Naive thymus-derived CD8-positive, alpha-beta T cell (primary cell): ENCODE results near the gene BLTP3A. TPM values are rescaled to one million over a fixed set of nuclear protein-coding genes. Genes with fewer than 3 reads are reported as not detected.
"Not testable (repeated sequence)": the region's sequence is repeated elsewhere in the genome, so short reads cannot be mapped to it uniquely, and the experiment has no call there.

Source experiments
- ATAC-seq, 2 donors: fragments of 150-1000 bp; cut with Tn5 transposase in 1 of 2; sonication (Bioruptor Pico), chemical (Tn5 transposase) in 1 of 2; 1 replicate in 1 of 2; 2 replicates in 1 of 2; pipeline ENCODE4 v1.10.0; 2021; ENCODE audit warnings: mild to moderate bottlenecking in 2 of 2, moderate library complexity in 2 of 2
- POLR2A ChIA-PET: fragments of 350-600 bp; sonication (Branson Sonifier 250); formaldehyde crosslinking; loops from one replicate; lab custom pipeline; 2021; ENCODE audit warnings: antibody characterized with exemption; lab: Charles Lee
- DNase-seq, 10 donors: peaks; one replicate each; pipeline versions ENCODE4 v3.0.0 to v3.0.0-alpha.2; 2020 to 2022
- H3K27ac Mint-ChIP-seq, 10 donors: one replicate each; pipeline ENCODE4 v1.8.0; 2020 to 2022; ENCODE audit warnings: mild to moderate bottlenecking in 10 of 10, mixed read lengths in 10 of 10, moderate library complexity in 4 of 10, inconsistent platforms in 1 of 10
- H3K27me3 Mint-ChIP-seq, 5 donors: one replicate each; pipeline ENCODE4 v1.8.0; 2021 to 2022; ENCODE audit warnings: mixed read lengths in 5 of 5
- H3K36me3 Mint-ChIP-seq, 3 donors: one replicate each; pipeline ENCODE4 v1.8.0; 2020 to 2022; ENCODE audit warnings: mixed read lengths in 3 of 3, mild to moderate bottlenecking in 2 of 3, inconsistent platforms in 1 of 3
- H3K4me1 Mint-ChIP-seq, 4 donors: one replicate each; pipeline ENCODE4 v1.8.0; 2021 to 2022; ENCODE audit warnings: mixed read lengths in 4 of 4
- H3K4me3 Mint-ChIP-seq, 10 donors: one replicate each; pipeline ENCODE4 v1.8.0; 2020 to 2022; ENCODE audit warnings: mild to moderate bottlenecking in 10 of 10, mixed read lengths in 10 of 10, moderate library complexity in 6 of 10, inconsistent platforms in 1 of 10
- H3K9me3 Mint-ChIP-seq, 9 donors: one replicate each; pipeline ENCODE4 v1.8.0; 2020 to 2022; ENCODE audit warnings: mixed read lengths in 9 of 9, mild to moderate bottlenecking in 3 of 9, inconsistent platforms in 1 of 9, moderate library complexity in 1 of 9
- polyA plus RNA-seq, 3 donors: library from polyadenylated mRNA; unstranded; fragments of 300-500 nt; fragmentation: Illumina TruSeq; gene quantifications; one replicate each; pipeline ENCODE4 v1.2.3, GENCODE V29; 2021
- total RNA-seq, 8 experiments: library from RNA in 2 of 8; stranded (reverse) in 2 of 8; gene quantifications; one replicate each; pipeline ENCODE4 v1.2.3 and lab custom pipeline; 2021 to 2026

Gene BLTP3A, protein sequence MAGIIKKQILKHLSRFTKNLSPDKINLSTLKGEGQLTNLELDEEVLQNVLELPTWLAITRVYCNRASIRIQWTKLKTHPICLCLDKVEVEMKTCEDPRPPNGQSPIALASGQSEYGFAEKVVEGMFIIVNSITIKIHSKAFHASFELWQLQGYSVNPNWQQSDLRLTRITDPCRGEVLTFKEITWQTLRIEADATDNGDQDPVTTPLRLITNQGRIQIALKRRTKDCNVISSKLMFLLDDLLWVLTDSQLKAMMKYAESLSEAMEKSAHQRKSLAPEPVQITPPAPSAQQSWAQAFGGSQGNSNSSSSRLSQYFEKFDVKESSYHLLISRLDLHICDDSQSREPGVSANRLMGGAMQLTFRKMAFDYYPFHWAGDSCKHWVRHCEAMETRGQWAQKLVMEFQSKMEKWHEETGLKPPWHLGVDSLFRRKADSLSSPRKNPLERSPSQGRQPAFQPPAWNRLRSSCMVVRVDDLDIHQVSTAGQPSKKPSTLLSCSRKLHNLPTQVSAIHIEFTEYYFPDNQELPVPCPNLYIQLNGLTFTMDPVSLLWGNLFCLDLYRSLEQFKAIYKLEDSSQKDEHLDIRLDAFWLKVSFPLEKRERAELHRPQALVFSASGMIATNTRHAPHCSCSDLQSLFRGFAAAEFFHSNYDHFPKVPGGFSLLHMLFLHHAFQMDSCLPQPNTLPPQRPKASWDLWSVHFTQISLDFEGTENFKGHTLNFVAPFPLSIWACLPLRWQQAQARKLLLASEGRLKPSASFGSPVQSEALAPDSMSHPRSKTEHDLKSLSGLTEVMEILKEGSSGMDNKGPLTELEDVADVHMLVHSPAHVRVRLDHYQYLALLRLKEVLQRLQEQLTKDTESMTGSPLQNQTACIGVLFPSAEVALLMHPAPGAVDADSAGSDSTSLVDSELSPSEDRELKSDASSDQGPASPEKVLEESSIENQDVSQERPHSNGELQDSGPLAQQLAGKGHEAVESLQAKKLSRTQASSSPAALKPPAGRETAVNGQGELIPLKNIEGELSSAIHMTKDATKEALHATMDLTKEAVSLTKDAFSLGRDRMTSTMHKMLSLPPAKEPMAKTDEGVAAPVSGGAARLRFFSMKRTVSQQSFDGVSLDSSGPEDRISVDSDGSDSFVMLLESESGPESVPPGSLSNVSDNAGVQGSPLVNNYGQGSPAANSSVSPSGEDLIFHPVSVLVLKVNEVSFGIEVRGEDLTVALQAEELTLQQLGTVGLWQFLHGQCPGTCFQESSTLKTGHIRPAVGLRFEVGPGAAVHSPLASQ (N-terminal part only)
- total RNA-seq (10 to 100 TPM; 11.1 to 11.2 TPM), polyA plus RNA-seq (1 to 10 TPM; 1.4 to 1.5 (median 1.4) TPM), total RNA-seq (lab: John Stamatoyannopoulos, UW) (42.4 to 73.2 (median 50.5) reads per million in 6 experiments)

DNA sequence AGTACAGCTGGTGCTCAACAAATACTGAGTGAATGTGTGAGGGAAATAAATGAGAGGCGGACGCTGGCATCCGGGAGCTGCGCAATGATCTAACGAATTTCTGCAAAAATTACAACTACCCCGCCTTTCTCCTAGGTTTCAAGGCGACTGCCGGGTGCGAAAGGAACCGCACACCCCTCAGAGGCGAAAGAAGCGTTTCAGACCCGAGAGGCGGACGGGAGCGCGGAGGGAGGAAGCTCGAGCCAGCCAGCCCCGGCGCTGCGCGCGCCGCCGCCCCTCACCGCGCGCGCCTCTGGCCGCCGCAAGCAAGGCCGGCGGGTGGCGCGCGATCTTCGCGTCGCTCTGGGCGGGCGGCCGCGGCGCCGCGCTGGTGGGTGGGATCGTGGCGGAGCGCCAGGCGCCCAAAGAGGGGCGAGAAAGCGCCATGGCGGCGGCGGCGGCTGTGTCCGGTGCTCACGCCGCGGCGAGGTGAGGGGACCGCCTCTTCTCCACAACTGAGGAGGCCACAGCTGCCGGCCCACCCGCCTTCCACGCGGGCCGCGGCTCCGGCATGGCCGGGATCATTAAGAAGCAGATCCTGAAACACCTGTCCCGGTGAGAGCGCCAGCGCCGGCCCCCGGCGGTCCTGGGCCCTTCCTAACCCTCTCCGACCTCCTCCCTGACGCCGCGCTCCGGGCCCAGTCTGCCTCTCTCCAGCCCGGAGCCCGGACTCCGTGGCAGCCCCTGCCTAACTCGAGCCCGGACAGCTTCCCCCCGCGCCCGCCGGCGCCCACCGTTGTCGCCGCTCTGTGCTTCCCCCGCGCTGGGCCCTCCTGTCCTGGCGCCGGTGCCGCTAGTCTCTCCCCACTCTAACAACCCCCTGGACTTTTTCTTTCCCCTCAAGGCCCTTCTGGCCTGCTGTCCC is at the start of gene BLTP3A:
TSS of gene BLTP3A (plus strand) at position 383 of the 904 bp plus-strand sequence. CDS start at position 551, 168 bp downstream.
- Mint-ChIP-seq H3K4me3 (peak within 1 kb of the TSS; percentile 91 to 99 (median 98)), H3K4me1 (peaks cover 19 to 30% (median 28%) of the 10 kb centered on the region in 4 donors), H3K27me3 (no peaks in the 10 kb centered on the region), H3K36me3 (no peaks in the 10 kb centered on the region), H3K27ac (peak within 1 kb of the TSS; percentile 93 to 99 (median 97)), H3K9me3 (no peaks in the 10 kb centered on the region)
- peak; percentile 93 for ATAC-seq
- peak; percentile 63 to 84 (median 74) for DNase-seq
- POLR2A ChIA-PET = interaction anchor here (0.6 to 2.8 kb wide), 12 partner anchors 14 to 555 kb away, joined by 3 to 33 read pairs (median 5); partner anchors contain the start of genes ANKS1A, HMGA1, ILRUN and SNRPC

DNA sequence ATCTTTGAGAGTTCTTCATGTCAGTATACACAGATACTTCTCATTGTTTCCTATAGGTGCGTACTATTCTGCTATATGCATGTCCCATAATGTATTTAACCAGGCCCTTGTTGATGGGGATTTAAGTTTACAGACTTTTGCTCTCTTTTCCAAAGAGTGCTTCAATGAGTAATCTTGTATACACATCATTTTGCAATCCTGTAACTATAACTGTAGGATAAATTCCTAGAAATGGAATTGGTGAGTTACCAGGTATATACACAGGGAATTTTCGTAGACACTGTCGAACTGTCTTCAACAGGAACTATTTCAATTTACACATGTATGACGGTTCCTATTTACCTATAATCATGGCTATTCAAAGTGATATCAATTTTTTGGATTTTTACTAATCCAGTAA is 49.8 kb upstream of the BLTP3A start:
- DNase-seq (no peak), ATAC-seq (no peak)
- Mint-ChIP-seq H3K27me3 (no peaks in the 10 kb centered on the region), H3K9me3 (no peaks in the 10 kb centered on the region), H3K4me3 (no peak overlapping the region), H3K27ac (no peak overlapping the region), H3K4me1 (no peaks in the 10 kb centered on the region), H3K36me3 (no peaks in the 10 kb centered on the region)
- POLR2A ChIA-PET = no interaction called here

DNA sequence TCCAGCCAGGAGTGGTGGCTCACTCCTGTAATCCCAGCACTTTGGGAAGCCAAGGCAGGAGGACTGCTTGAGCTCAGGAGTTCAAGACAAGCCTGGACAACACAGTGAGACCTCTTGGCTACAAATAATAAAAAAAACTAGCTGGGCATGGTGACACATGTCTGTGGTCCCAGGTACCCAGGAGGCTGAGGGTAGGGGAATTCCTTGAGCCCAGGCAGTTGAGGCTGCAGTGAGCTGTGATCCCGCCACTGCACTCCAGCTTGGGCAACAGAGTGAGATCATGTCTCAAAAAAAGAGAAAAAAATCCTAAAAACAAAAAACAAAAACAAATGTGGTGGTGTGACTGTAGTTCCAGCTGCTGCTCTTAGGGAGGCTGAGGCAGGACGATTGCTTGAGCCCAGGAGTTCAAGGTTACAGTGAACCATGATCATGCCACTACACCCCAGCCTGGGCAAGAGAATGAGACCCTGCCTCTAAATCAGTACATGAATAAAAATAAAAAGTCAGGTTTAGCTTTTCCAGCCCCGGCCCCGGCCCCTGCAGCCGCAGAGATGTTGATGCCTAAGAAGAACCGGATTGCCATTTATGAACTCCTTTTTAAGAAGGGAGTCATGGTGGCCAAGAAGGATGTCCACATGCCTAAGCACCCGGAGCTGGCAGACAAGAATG is 48.1 kb upstream of the BLTP3A start:
- POLR2A ChIA-PET = no interaction called here
- peaks cover 0 to 1% (median 0%) of the 10 kb centered on the region in 5 donors for H3K27me3 Mint-ChIP-seq
- DNase-seq = no peak
- H3K4me1 Mint-ChIP-seq = no peaks in the 10 kb centered on the region
- H3K36me3 Mint-ChIP-seq = no peaks in the 10 kb centered on the region
- peak overlapping the region in 1 of 10 donors; percentile 66 for H3K27ac Mint-ChIP-seq
- ATAC-seq = no peak
- no peaks in the 10 kb centered on the region for H3K9me3 Mint-ChIP-seq
- no peak overlapping the region for H3K4me3 Mint-ChIP-seq

DNA sequence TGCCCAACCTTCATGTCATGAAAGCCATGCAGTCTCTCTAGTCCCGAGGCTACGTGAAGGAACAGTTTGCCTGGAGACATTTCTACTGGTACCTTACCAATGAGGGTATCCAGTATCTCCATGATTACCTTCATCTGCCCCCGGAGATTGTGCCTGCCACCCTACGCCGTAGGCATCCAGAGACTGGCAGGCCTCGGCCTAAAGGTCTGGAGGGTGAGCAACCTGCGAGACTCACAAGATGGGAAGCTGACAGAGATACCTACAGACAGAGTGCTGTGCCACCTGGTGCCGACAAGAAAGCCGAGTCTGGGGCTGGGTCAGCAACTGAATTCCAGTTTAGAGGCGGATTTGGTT is 47.6 kb upstream of the BLTP3A start:
- H3K27me3 Mint-ChIP-seq, H3K36me3 Mint-ChIP-seq, H3K9me3 Mint-ChIP-seq, H3K4me3 Mint-ChIP-seq, ATAC-seq, POLR2A ChIA-PET, H3K27ac Mint-ChIP-seq, DNase-seq, H3K4me1 Mint-ChIP-seq: not testable (repeated sequence)

DNA sequence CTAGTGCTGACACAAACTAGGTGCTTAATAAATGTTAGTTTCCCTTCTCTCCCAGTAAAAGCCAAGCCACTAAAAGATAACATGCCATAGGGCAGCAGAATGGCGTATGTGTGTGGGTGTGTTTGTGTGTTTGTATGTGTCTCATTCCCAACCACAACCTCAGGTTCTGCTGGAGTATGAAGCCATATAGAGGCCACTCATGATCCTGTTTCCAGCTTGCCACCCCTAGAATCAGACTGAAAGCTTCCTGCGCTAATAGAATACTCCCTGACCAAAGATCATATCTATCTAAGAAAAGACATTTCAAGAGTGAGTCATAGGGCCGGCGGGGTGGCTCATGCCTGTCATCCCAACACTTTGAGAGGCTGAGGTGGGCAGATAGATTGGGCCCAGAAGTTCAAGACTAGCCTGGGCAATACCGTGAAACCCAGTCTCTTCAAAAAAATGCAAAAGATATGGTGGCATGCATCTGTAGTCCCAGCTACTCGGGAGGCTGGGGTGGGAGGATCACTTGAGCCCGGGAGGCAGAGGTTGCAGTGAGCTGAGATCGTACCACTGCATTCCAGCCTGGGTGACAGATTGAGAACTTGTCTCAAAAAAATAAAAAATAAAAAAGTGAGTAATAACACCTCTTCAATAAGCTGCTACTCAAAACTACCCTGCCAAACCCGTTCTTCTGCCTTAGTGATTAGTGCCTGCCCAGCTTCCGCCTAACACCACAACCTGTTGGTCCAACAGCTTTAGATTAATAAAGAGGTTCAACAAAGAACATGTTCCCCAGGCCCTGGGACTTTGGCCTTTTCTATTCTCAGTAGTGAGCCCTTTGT is 46.4 kb upstream of the BLTP3A start:
- no peaks in the 10 kb centered on the region for H3K4me1 Mint-ChIP-seq
- DNase-seq (no peak), ATAC-seq (no peak)
- no peak overlapping the region for H3K4me3 Mint-ChIP-seq
- no peaks in the 10 kb centered on the region for H3K36me3 Mint-ChIP-seq
- H3K9me3 Mint-ChIP-seq = no peaks in the 10 kb centered on the region
- POLR2A ChIA-PET = no interaction called here
- H3K27ac Mint-ChIP-seq = no peak overlapping the region
- peaks cover 0 to 1% (median 0%) of the 10 kb centered on the region in 5 donors for H3K27me3 Mint-ChIP-seq

DNA sequence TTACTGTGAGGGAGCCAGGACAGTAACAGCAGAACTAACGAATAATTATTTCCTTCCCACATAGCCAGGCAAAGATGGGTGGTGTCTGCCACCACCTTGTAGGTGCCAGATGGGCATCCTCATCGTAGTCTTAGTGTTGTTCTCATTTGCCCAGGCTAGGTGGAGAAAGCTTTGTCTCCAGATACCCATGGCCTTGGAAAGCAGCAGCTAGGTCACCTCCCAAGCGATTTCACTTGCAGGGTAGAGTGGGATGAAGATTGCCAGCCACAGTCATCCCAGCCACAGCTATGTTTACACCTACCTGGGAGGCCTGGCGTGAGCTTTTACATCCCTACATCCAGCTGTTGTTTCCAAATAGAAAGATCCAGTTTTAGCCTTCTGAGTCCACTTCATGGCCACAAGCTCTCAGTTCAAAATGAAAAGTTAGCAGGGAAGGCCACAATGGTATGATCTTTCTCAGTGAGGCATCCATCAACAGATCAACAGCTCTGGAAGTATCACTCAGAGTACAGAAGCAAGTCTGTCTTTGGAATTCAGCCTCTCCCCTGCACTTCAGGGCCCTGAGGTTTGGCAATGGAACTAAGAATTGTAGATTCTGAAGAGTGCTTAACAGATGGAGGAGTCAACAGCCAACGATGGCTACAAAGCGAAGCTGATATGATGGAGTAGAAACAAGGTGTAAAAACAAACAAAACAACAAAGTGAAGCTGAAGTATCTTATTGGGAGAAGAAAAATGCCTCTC is 45.6 kb upstream of the BLTP3A start:
- POLR2A ChIA-PET = interaction anchor here (0.5 to 0.6 kb wide), 2 partner anchors 10 to 47 kb away, joined by 3 to 4 read pairs; no protein-coding TSS in a partner anchor
- Mint-ChIP-seq H3K4me1 (no peaks in the 10 kb centered on the region), H3K9me3 (no peaks in the 10 kb centered on the region), H3K27me3 (peaks cover 0 to 1% (median 0%) of the 10 kb centered on the region in 5 donors), H3K4me3 (no peak overlapping the region), H3K27ac (no peak overlapping the region), H3K36me3 (no peaks in the 10 kb centered on the region)
- ATAC-seq (no peak), DNase-seq (no peak)

DNA sequence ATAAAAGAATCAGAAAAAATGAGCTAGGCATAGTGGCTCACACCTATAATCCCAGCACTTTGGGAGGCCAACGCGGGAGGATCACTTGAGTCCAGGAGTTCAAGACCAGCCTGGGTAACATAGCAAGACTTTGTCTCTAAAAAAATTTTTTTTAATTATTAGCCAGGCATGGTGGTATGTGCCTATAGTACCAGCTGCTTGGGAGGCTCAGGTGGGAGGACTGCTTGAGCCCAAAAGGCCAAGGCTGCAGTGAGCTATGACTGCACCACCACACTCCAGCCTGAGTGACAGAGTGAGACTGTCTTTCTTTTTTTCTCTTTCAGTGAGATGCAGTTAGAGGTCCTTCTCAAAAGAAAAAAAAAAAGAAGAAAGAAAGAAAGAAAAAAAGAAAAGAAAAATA is 43.1 kb upstream of the BLTP3A start:
- H3K4me3 Mint-ChIP-seq = no peak overlapping the region
- peaks cover 0 to 1% (median 0%) of the 10 kb centered on the region in 5 donors for H3K27me3 Mint-ChIP-seq
- no peaks in the 10 kb centered on the region for H3K9me3 Mint-ChIP-seq
- no peak for ATAC-seq
- no peak overlapping the region for H3K27ac Mint-ChIP-seq
- POLR2A ChIA-PET = no interaction called here
- H3K36me3 Mint-ChIP-seq = no peaks in the 10 kb centered on the region
- H3K4me1 Mint-ChIP-seq = peaks cover 0 to 6% (median 0%) of the 10 kb centered on the region in 4 donors
- DNase-seq = no peak

DNA sequence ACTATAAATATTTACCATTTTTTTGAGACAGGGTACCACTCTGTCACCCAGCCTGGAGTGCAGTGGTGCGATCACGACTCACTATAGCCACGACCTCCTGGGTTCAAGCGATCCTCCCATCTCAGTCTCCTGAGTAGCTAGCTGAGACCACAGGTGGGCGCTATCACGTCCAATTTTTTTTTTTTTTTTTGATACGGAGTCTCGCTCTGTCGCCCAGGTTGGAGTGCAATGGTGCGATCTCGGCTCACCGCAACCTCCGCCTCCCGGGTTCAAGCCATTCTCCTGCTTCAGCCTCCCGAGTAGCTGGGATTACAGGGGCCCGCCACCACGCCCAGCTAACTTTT is 35.4 kb upstream of the BLTP3A start:
- H3K4me3 Mint-ChIP-seq, H3K27me3 Mint-ChIP-seq, H3K9me3 Mint-ChIP-seq, H3K27ac Mint-ChIP-seq: not testable (repeated sequence)
- POLR2A ChIA-PET = interaction anchor here (0.6 to 3.8 kb wide), 15 partner anchors 10 to 1912 kb away, joined by 3 to 22 read pairs (median 4); partner anchors contain the start of genes ANKS1A, BLTP3A, HMGA1 and ILRUN
- Mint-ChIP-seq H3K36me3 (peaks cover 0 to 10% (median 0%) of the 10 kb centered on the region in 3 donors), H3K4me1 (peaks cover 0 to 26% (median 14%) of the 10 kb centered on the region in 4 donors)
- DNase-seq (peak in 6 of 10 donors; percentile 19 to 64 (median 44)), ATAC-seq (peak; percentile 13 to 15)

DNA sequence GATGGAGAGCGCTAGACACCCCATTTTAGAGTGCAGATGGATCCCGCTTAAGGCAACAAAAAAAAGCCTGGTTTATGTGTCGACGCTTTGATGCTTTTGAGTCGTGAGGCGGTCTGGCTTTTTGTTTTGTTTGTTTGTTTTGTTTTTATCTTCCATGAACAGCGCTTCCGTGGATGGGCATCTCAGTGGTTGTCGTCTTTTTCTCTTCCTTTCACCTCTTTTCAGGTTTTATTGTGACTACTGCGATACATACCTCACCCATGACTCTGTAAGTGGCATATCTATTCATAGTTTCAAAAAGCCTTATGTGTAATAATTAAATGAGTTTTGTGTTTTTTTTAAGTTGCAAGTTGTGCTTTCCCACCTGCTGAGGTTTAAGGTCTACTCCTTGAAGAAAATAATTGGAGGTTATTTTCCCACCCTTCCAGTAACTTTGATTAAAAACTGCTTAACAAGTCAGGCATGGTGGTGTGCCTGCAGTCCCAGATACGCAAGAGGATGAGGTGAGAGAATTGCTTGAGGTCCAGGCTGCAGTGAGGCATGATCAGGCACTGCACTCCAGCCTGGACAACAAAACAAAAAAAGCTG is 34.1 kb upstream of the BLTP3A start:
- Mint-ChIP-seq H3K4me1 (peaks cover 0 to 26% (median 16%) of the 10 kb centered on the region in 4 donors), H3K27me3 (no peaks in the 10 kb centered on the region), H3K27ac (no peak overlapping the region), H3K4me3 (no peak overlapping the region), H3K9me3 (no peaks in the 10 kb centered on the region), H3K36me3 (peaks cover 0 to 23% (median 2%) of the 10 kb centered on the region in 3 donors)
- POLR2A ChIA-PET = interaction anchor here (0.6 to 3.8 kb wide), 10 partner anchors 21 to 571 kb away, joined by 3 to 22 read pairs (median 4); partner anchors contain the start of genes ANKS1A, BLTP3A, HMGA1 and ILRUN
- ATAC-seq (peak in 1 of 2 donors; percentile 2), DNase-seq (no peak)
